Activated CD8-positive, alpha-beta memory T cell treated with anti-CD3 and anti-CD28 coated beads for 36 hours (primary cell): ENCODE data around the gene OR10X1. TPM values are rescaled to one million over a fixed set of nuclear protein-coding genes. Genes with fewer than 3 reads are reported as not detected.

Experiments
- CTCF ChIA-PET: fragments of 350-600 bp; sonication (Branson Sonifier 250); formaldehyde crosslinking; loops from one replicate; lab custom pipeline; 2021; ENCODE audit warnings: antibody characterized with exemption; lab: Charles Lee
- POLR2A ChIA-PET: fragments of 350-600 bp; sonication (Branson Sonifier 250); formaldehyde crosslinking; loops from one replicate; lab custom pipeline; 2021; ENCODE audit warnings: antibody characterized with exemption; lab: Charles Lee
- total RNA-seq, 2 experiments: library from RNA; stranded (reverse); gene quantifications; one replicate each; pipeline ENCODE4 v1.2.3, GENCODE V29; 2021

The OR10X1 gene, protein sequence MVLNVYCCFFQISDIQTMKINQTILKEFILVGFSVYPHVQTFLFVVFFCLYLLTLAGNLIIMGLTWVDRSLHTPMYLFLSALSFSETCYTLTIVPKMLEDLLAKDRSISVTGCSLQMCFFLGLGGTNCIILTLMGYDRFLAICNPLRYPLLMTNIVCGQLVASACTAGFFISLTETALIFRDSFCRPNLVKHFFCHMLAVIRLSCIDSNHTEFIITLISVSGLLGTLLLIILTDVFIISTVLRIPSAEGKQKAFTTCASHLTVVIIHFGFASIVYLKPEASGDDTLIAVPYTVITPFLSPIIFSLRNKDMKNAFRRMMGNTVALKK
- total RNA-seq = not detected

- CTCF ChIA-PET = no interaction called here
- POLR2A ChIA-PET = no interaction called here
Observed at GRCh38 chr1:158579733-158580132, at the start of gene OR10X1. Gene OR10X1, minus strand, starts transcription at chr1:158579899. Its CDS starts 0 bp downstream, at chr1:158579899.

DNA sequence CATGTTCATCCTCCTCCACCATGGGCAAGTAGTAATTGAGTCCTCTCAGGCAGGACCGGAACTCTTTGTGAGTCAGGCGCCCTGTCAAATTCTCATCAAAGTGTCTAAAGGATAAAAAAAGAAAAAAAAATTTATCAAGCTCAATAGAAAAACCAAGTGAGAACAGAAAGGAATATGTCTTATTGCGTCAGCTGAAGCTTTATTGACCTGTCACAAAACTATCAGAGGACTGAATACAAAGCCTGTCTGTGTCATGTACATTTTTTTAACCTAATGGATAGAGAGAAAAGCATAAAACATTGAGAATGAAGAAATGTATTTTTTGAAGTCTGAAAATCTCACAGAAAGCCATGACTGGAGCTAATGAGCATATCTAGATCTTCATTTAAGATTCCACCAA is 34.1 kb upstream of the OR10X1 start:
- CTCF ChIA-PET = no interaction called here

GRCh38 chr1:158611916-158612315 is 32.2 kb upstream of the OR10X1 start:
- ChIA-PET POLR2A (no interaction called here), CTCF (no interaction called here)

More for the DNA sequence above, 34.1 kb upstream of the OR10X1 start:
- POLR2A ChIA-PET = no interaction called here

GRCh38 chr1:158607296-158607695 is 27.6 kb upstream of the OR10X1 start:
- ChIA-PET POLR2A (no interaction called here), CTCF (no interaction called here)

- ChIA-PET CTCF (no interaction called here), POLR2A (no interaction called here)
Observed at GRCh38 chr1:158604968-158605367, 25.3 kb upstream of the OR10X1 start, which contains the start of gene OR10Z1. Gene OR10Z1, plus strand, starts transcription at chr1:158605268. Its CDS starts 1,171 bp downstream, at chr1:158606439.

GRCh38 chr1:158600735-158601134 is 21.0 kb upstream of the OR10X1 start:
- ChIA-PET POLR2A (no interaction called here), CTCF (no interaction called here)

DNA sequence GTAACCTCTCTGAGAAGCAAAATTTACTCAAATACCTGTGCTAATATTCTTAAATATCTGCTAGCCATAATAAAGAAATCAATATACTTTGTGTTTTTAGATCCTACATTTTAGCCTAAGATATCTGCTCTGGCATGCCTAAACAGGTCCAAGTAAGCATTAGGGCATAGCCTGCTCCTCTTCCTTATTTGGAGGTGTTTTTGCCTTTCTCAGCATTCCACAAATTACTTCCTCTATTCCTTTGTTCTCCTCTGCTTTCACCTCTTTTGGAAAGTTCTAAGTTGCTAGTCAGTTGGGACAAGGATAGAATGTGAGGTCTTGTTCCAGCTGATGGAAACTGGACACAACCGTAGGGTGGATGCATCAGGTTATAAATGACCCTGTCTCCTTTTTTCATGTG is 7.2 kb upstream of the OR10X1 start:
- CTCF ChIA-PET = no interaction called here
- POLR2A ChIA-PET = no interaction called here

DNA sequence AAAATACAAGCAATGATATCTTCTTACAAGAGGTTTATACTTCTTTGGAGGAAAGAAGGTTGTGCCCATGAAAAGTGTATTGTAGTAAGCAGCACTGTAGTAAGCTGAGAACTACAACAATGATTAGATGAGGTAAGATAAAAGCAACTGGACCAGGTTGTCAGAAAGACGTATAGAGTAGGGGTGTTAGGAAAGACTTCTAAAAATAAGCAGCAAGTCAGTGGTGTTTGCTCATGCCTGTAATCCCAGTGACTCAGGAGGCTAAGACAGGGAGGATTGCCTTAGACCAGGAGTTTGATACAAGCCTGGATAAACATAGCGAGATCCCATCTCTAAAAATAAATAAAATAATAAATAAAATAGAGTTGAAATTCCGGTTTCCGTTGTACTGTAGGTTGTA is 4.3 kb upstream of the OR10X1 start:
- CTCF ChIA-PET = no interaction called here

DNA sequence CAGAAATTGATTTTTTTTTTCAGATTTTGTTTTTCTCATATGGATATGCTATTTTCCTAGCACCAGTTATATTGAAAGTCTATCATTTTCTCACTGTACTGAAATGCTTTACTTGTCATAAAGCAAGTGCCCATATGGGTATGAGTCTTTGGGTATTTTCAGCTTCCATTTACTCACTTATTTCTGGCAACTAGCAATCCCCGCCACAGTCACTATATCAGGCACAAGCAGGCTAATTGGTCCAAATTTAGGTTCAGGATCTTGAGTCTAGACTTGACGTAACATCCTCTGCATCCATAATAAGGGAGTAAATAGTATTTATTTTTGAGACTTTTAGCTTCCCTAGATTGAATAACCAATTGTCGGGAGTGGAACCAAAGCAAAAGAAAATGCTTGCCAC is 2.1 kb downstream of the OR10X1 start:
- CTCF ChIA-PET = no interaction called here

More for the DNA sequence above, 4.3 kb upstream of the OR10X1 start:
- POLR2A ChIA-PET = no interaction called here

DNA sequence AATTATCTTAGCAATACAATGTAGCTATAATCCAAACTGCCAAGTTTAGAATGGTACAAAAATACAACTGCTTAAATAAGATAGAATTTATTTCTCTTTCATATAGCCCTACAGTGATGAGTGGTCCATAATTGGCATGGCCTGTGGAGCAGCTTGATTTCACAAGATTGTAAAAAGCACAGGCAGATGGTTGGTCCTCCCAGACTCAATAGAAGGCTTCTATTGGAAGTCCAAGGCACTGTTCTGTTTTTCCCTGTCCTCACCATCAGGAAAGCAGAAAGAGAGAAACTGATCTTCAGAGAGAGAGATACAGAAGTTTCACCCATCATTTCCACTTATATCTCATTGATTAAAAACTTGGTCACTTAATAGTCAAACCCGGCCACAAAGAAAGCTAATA is 7.5 kb downstream of the OR10X1 start:
- POLR2A ChIA-PET = no interaction called here
- CTCF ChIA-PET = no interaction called here

More for the DNA sequence above, 2.1 kb downstream of the OR10X1 start:
- POLR2A ChIA-PET = no interaction called here

DNA sequence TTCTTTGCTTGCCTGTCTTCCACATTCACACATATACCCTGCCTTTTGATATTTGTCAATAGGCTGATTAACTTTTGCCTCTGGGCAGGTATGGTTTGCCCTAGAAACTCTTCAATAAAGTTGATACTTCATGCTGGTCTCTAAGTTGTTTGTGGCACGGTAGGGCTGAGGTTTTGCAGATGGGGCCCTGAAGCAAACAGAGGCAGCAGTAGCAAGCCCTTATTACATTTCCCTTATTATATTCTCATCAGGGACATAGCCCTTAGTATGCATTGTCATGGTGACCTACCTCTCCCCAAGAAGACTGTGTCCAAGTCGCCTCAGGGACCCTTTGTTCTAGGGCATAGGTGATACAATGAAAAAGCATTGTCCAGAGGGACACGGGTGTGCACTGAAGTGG is 9.2 kb downstream of the OR10X1 start, which contains the start of gene OR6P1:
Gene OR6P1, minus strand, starts transcription at position 101 of the 400 bp plus-strand sequence. CDS start 6,976 bp downstream, outside the sequence.
- CTCF ChIA-PET = no interaction called here
- POLR2A ChIA-PET = no interaction called here

GRCh38 chr1:158564608-158565007 is 15.1 kb downstream of the OR10X1 start:
- POLR2A ChIA-PET = no interaction called here

DNA sequence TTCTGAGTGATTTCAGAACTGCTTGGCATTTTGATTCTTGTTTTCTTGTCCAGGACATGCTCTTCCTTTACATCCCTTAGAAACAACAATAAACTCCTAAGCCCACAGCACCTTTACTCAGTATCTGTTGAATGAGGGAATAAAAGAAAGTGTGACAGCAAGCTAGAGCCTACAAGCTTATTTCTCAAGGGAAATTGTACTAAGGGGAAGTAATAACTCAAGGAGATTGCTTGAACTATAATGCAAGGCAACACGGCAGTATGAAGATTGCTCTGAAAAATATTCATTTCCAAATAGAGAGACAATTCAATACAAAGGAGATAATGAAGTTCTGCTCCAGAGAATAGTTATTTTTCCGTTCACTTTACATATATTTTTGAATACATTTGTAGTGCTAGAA is 15.8 kb downstream of the OR10X1 start:
- ChIA-PET POLR2A (no interaction called here), CTCF (no interaction called here)

More at GRCh38 chr1:158564608-158565007, 15.1 kb downstream of the OR10X1 start:
- CTCF ChIA-PET = no interaction called here

- POLR2A ChIA-PET = no interaction called here
Observed at GRCh38 chr1:158559696-158560095, 20.0 kb downstream of the OR10X1 start.

GRCh38 chr1:158554352-158554751 is 25.3 kb downstream of the OR10X1 start, which contains the start of gene OR6Y1:
Gene OR6Y1, minus strand, starts transcription at chr1:158554405. Its CDS starts 6,300 bp downstream, at chr1:158548105.
- CTCF ChIA-PET = no interaction called here
- POLR2A ChIA-PET = no interaction called here

More at GRCh38 chr1:158559696-158560095, 20.0 kb downstream of the OR10X1 start:
- CTCF ChIA-PET = no interaction called here

DNA sequence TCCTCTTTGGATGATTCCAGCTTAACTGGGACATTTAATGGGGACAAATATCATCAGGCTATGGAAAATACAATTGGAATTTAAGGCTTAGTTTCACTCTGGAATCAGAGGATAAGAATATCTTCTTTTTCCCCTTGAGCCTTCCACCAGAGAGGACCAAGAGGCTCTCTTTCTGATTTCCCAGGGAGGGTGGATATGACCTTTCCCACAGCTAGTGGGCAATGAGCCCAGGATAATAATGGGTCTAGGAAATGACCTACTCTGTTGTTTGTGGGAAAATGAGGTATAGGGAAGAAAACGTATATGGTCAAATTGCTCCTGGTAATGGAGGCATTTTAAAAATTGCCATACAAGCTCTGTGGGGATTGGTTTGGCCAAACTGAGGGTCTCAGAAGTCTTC is 27.4 kb downstream of the OR10X1 start:
- POLR2A ChIA-PET = no interaction called here
- CTCF ChIA-PET = no interaction called here

DNA sequence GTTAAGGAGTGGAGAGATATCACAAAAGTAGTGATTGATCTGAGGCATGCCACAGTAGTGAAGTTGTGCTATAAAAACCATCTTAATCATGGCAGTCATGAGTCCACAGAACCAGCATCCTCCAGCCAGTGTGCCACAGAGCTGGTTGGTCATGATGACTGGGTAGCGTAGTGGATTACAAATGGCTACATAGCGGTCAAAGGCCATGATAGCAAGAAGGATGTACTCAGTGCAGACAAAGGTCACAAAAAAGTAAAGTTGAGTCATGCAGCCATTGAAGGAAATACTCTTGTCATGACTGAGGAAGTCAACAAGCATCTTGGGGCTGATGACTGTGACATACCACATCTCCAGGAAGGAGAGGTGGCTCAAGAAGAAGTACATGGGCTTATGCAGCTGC is 32.2 kb downstream of the OR10X1 start:
- CTCF ChIA-PET = no interaction called here
- POLR2A ChIA-PET = no interaction called here

DNA sequence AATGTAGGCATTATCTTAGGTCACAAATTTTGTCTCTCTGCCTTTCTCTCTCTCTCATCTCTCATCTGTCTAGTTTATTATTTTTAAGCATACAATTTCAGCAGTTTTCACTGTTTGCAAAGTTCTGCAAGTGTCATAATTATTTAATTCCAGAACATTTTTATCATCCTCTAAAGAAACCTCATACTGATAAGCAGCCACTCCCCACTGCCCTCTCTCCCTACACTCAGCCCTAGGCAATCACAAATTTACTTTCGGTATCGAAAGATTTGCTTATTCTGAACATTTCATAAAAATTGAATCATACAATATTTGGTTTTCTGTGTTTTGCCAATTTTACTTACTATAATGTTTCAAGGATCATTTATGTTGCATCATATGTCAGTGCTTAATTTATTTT is 42.1 kb downstream of the OR10X1 start:
- ChIA-PET POLR2A (no interaction called here), CTCF (no interaction called here)

DNA sequence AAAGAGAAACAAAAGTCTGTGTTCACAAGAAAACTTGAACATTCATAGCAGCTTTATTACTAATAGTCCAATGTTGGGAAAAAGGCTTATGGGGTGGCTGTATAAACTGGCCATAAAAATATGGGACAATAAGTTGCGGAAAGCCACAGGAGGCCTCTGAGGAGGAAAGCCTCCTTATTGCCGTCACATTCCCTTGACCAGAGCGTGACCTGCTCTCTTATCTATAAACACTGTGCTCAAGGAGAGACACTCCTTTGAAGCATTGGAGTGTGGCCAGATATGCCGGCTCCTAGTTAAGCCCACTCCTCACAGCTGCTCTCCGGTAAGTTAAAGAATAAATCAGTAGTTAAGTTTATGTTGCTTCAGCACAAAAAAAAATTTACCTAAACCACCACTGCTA is 45.2 kb downstream of the OR10X1 start:
- CTCF ChIA-PET = no interaction called here
- POLR2A ChIA-PET = no interaction called here
